ENCODE measurements around the gene RERE. TPM values are rescaled to one million over a fixed set of nuclear protein-coding genes. Genes with fewer than 3 reads are reported as not detected.
"Not testable (repeated sequence)": the region's sequence is repeated elsewhere in the genome, so short reads cannot be mapped to it uniquely, and the experiment has no call there.

RERE gene
- total RNA-seq, 2 donors from 2014 or later: 144 to 174 TPM

DNA sequence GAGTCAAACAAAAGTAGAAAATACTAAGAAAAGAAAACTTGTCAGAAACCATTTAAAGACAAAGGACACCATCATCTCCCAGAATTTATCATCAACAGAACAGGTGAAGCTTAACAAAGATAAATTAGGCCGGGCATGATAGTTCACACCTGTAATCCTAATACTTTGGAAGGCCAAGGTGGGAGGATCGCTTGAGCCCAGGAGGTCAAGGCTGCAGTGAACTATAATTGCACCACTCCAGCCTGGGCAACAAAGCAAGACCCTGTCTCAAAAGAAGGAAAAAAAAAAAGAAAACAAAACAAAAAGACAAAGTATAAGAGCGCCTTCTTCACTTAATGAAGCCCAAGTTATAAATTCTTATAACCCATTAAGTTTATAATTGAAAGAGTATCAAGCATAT lies 25.6 kb downstream of the RERE start:
- Histone ChIP-seq H3K36me3 (no peaks in the 10 kb centered on the region), H3K27me3 (replicated peaks; ENCODE audit: insufficient read depth) (no peaks in the 10 kb centered on the region), H3K4me1 (ENCODE audit: control insufficient read depth in 1 of 2, low read depth in 2 of 2) (peaks cover 3 to 10% of the 10 kb centered on the region in 2 donors), H3K4me3 (no peak overlapping the region), H3K27ac (no peak overlapping the region), H3K9me3 (no peaks in the 10 kb centered on the region)
- TF ChIP-seq, protein P1, sequence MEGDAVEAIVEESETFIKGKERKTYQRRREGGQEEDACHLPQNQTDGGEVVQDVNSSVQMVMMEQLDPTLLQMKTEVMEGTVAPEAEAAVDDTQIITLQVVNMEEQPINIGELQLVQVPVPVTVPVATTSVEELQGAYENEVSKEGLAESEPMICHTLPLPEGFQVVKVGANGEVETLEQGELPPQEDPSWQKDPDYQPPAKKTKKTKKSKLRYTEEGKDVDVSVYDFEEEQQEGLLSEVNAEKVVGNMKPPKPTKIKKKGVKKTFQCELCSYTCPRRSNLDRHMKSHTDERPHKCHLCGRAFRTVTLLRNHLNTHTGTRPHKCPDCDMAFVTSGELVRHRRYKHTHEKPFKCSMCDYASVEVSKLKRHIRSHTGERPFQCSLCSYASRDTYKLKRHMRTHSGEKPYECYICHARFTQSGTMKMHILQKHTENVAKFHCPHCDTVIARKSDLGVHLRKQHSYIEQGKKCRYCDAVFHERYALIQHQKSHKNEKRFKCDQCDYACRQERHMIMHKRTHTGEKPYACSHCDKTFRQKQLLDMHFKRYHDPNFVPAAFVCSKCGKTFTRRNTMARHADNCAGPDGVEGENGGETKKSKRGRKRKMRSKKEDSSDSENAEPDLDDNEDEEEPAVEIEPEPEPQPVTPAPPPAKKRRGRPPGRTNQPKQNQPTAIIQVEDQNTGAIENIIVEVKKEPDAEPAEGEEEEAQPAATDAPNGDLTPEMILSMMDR (IDR thresholded peaks at IDR 0.05): no peak
- ATAC-seq (ENCODE audit: insufficient number of reproducible peaks, low FRiP score, low read depth): no peak
- no peak for DNase-seq (ENCODE audit: low spot score)

DNA sequence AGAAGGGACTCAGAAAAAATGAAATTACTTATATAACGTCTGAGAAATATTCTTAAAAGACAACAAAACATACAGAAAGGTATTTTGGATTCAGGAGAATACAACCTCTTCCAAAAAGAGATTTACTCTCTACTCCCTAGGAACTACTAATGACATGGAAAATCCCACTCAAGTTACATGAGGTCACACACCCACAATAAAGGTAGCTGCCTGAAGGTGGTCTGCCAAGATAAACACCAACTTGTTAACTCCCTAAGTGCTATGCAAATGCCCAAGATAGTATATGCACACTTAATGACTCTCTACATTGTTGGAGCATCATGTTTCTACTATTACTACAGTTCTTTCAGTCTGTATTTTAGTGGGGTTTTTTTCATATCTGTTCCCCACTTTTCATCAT lies 26.5 kb downstream of the RERE start:
- Histone ChIP-seq H3K4me3 (no peak overlapping the region), H3K9me3 (no peaks in the 10 kb centered on the region), H3K36me3 (no peaks in the 10 kb centered on the region), H3K27ac (no peak overlapping the region), H3K4me1 (ENCODE audit: control insufficient read depth in 1 of 2, low read depth in 2 of 2) (peaks cover 3 to 10% of the 10 kb centered on the region in 2 donors), H3K27me3 (replicated peaks; ENCODE audit: insufficient read depth) (no peaks in the 10 kb centered on the region)
- TF ChIP-seq, protein P1 (IDR thresholded peaks at IDR 0.05): no peak
- ATAC-seq (ENCODE audit: insufficient number of reproducible peaks, low FRiP score, low read depth) (no peak), DNase-seq (ENCODE audit: low spot score) (no peak)

DNA sequence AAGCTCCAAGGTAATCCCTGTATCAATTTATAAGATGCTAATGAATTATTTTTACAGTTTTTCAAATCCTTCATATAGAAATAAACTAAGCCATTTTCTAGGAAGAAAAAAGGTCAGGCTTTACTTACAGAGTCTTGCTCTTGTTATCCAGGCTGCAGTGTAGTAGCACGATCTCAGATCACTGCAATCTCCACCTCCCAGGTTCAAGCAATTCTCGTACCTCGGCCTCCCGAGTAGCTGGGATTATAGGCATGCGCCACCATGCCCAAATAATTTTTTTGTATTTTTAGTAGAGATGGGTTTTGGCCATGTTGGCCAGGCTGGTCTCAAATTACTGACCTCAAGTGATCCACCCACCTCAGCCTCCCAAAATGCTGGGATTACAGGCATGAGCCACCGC lies 27.0 kb downstream of the RERE start:
- Histone ChIP-seq H3K4me1 (ENCODE audit: control insufficient read depth in 1 of 2, low read depth in 2 of 2) (peaks cover 3 to 10% of the 10 kb centered on the region in 2 donors), H3K4me3 (no peak overlapping the region), H3K27ac (no peak overlapping the region), H3K36me3 (no peaks in the 10 kb centered on the region), H3K27me3 (replicated peaks; ENCODE audit: insufficient read depth) (no peaks in the 10 kb centered on the region), H3K9me3 (no peaks in the 10 kb centered on the region)
- no peak for DNase-seq (ENCODE audit: low spot score)
- TF ChIP-seq, protein P1 (IDR thresholded peaks at IDR 0.05): no peak
- no peak for ATAC-seq (ENCODE audit: insufficient number of reproducible peaks, low FRiP score, low read depth)

DNA sequence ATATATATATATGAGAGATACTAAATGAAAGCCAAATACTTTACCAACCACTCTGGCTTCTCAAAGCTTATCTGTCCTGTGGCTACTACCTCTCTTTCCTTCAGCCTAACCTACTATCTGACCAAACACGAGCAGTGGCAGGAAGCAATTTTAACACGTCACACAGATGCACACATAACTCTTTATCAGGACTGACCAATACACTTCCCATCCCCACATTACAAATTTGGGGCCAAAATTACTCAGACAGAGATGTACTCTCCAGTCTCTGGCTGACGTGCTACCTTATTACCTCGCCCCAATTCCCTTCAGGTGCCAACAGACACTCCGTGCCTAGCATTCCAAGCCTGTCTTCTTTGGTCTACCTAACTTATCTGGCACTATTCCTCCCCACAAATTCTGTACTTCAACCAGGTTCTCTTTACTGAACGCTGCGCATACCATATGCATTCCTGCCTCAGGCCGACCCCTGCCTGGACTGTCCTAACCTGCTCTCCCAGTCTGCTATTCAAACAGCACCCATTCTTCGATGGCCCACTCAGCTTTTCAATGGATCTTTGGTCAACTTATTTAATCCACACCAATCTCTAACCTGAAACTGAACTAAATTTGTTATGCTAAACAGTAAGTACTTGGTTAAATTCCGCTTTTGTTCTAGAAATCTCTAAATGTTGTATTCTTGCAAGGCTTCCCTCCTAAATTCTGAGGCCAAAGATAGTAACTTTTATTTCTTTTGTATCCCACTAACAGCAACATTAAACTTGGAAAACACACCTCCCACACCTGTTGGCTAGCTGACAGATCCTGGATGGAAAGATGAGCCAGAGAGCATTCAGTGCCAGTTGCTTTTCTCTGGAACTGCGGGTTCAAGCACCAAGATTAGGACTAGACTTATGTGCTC lies 27.9 kb downstream of the RERE start:
- no peaks in the 10 kb centered on the region for H3K27me3 ChIP-seq (replicated peaks; ENCODE audit: insufficient read depth)
- DNase-seq (ENCODE audit: low spot score): no peak
- H3K9me3 ChIP-seq: no peaks in the 10 kb centered on the region
- ATAC-seq (ENCODE audit: insufficient number of reproducible peaks, low FRiP score, low read depth): no peak
- no peaks in the 10 kb centered on the region for H3K36me3 ChIP-seq
- H3K4me3 ChIP-seq: no peak overlapping the region
- no peak overlapping the region for H3K27ac ChIP-seq
- H3K4me1 ChIP-seq (ENCODE audit: control insufficient read depth in 1 of 2, low read depth in 2 of 2): peaks cover 3 to 10% of the 10 kb centered on the region in 2 donors
- TF ChIP-seq, protein P1 (IDR thresholded peaks at IDR 0.05): no peak

DNA sequence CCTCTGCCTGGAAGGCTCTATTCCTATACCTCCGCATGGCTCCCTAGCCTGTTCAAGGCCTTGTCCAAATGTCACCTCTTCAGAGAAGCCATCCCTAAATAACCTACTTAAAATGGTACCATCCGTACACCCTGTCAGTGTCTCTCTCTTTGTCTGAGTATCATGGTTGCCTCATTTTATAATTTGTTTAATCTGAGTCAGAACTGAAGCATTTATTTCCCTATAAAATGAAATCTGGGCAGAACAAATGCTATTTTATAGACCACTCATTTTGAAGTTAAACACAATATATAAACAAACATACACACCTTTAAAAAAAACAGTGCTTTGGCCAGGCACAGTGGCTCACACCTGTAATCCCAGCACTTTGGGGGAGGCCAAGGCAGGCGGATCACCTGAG lies 30.2 kb downstream of the RERE start:
- Histone ChIP-seq H3K27me3 (replicated peaks; ENCODE audit: insufficient read depth) (no peaks in the 10 kb centered on the region), H3K27ac (no peak overlapping the region), H3K4me3 (no peak overlapping the region), H3K36me3 (no peaks in the 10 kb centered on the region), H3K4me1 (ENCODE audit: control insufficient read depth in 1 of 2, low read depth in 2 of 2) (peaks cover 3 to 10% of the 10 kb centered on the region in 2 donors), H3K9me3 (no peaks in the 10 kb centered on the region)
- no peak for DNase-seq (ENCODE audit: low spot score)
- TF ChIP-seq, protein P1 (IDR thresholded peaks at IDR 0.05): no peak
- ATAC-seq (ENCODE audit: insufficient number of reproducible peaks, low FRiP score, low read depth): no peak

DNA sequence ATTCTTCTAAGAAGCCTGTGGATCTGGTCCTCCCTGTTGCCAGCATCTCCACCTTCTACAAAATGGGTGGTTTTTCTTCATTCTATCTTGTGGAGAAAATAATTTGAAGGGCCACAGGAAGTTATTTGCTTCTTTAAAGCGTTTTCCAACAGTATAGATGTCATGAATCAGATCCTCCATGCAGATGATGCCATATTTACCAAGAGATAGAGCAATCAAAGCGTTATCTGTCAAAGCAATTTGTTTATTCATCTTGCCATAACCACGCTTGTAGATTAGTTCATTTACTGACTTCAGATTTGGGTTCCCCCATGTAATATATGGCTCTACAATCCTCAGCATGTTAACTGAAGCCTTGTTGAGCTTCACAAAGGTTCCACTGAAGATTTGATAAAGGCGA lies 31.2 kb downstream of the RERE start:
- H3K4me3 ChIP-seq; H3K4me1 ChIP-seq (ENCODE audit: control insufficient read depth in 1 of 2, low read depth in 2 of 2); H3K27ac ChIP-seq; ATAC-seq (ENCODE audit: insufficient number of reproducible peaks, low FRiP score, low read depth); H3K9me3 ChIP-seq; H3K36me3 ChIP-seq; DNase-seq (ENCODE audit: low spot score); H3K27me3 ChIP-seq (replicated peaks; ENCODE audit: insufficient read depth): not testable (repeated sequence)
